Stomach (tissue), 4 donors: ENCODE data around the gene NPDC1.

Experiments
- CTCF ChIP-seq, 7 experiments: fragments of 450-650 bp in 4 of 7; fragments of 200-600 bp in 3 of 7; sonication (generic) in 3 of 7; IDR thresholded peaks; one replicate each; pipeline ENCODE4 v1.5.1; 2016 to 2019; ENCODE audit warnings: antibody characterized with exemption in 7 of 7, control low read depth in 2 of 7, mild to moderate bottlenecking in 1 of 7
- EP300 ChIP-seq: sonication (generic); formaldehyde crosslinking; IDR thresholded peaks from one replicate; pipeline ENCODE4 v1.6.1; 2017; ENCODE audit warnings: antibody characterized with exemption
- POLR2A ChIP-seq, 4 donors: fragments of 450-650 bp; IDR thresholded peaks; one replicate each; pipeline ENCODE4 v1.6.1; 2016; ENCODE audit warnings: antibody characterized with exemption in 4 of 4, control low read depth in 2 of 4, mild to moderate bottlenecking in 1 of 4, moderate library complexity in 1 of 4
- POLR2AphosphoS5 ChIP-seq, 3 donors: sonication (generic); formaldehyde crosslinking; IDR thresholded peaks; one replicate each; pipeline ENCODE4 v1.6.1; 2016; ENCODE audit warnings: antibody characterized with exemption in 3 of 3

GRCh38 chr9:137022662-137023008 is 23.3 kb downstream of the NPDC1 start:
- TF ChIP-seq CTCF (IDR thresholded peaks at IDR 0.05) (no peak), POLR2A (IDR thresholded peaks at IDR 0.05) (no peak), POLR2AphosphoS5 (IDR thresholded peaks at IDR 0.05) (no peak), EP300 (no peak)
